GM19099 (cell line): Measurements from ENCODE around the gene SERPINA7.

Experiments
- POLR2A ChIP-seq: IDR thresholded peaks from 3 replicates; pipeline ENCODE4 v1.6.1; 2011; ENCODE audit warnings: low read depth; ENCODE audit not compliant: insufficient read length; ENCODE audit errors: extremely low read depth

Gene SERPINA7

GRCh38 chrX:105999294-105999693, 39.2 kb downstream of the SERPINA7 start:
- TF ChIP-seq POLR2A, result no peak
